Ammon's horn (tissue), 1 donor: ENCODE measurements around the gene OSBP2.

Source experiments
- DNase-seq: peaks from one replicate; pipeline ENCODE4 v3.0.0-alpha.2; 2016; ENCODE audit warnings: low spot score

OSBP2 gene

GRCh38 chr22:30905696-30906341, 211.1 kb downstream of the OSBP2 start:
- no peak for DNase-seq

DNA sequence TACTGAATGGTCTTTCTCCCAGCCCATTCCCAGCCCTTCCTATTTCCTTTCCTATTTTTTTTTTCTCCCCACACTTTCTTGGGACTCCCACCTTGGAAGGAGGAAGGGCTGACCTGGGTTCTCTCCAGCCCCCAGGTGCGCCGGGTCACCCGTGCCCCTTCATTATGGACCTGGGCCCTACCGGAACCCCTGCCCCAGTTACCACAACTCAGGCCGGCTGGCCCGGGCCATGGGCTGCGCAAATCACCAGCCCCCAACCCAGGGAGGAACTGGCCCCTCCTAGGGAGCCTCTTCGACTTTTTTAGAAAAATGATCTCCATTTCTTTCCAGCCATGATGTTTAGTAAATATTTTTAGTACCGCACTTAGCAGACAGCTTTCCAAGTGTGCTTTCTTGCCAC, 211.7 kb downstream of the OSBP2 start:
- DNase-seq, result no peak

- no peak for DNase-seq
Measured at GRCh38 chr22:30906946-30907345, 212.3 kb downstream of the OSBP2 start.

DNA sequence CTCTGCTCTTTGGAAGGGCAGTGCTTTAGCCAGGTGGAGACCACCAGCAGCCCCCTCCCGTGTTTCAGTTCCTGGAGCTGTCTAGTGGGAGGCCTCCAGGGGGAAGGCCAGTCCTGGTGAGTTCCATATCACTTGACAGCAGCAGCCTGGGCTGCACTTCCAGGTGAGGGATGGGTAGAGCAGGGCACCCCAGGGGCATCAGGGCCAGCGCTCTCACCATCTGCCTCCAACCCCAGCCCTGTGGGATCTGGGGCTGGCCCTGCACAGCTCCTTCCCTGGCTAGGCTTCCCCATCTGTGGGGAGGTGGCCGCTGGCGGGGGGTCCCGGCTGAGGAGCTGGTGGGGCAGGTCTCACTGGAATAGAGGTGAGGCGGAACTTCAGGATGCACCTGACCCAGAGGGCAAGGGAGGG, 213.4 kb downstream of the OSBP2 start:
- no peak for DNase-seq

DNA sequence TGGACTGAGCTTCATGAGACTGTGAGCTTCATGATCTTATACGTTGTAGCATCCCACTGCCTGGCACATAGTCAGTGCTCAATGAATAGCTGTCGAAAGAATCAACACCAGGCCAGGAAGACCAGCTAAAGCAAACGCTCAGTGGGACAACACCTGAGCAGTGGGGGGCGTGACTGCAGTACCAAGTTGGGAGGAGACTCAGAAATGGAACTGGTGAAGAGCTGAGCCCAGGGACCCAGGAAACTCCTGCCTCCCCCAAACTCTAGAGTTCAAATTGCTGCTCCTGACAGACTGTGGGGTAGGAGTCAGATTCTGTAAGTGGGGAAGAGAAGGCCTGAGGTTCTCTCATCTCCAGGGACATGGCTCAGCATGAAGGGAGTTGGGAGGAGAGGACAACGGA, 214.6 kb downstream of the OSBP2 start:
- no peak for DNase-seq

GRCh38 chr22:30910358-30910757, 215.7 kb downstream of the OSBP2 start:
- no peak for DNase-seq

- no peak for DNase-seq
Measured at GRCh38 chr22:30918761-30919160, 224.1 kb downstream of the OSBP2 start.

DNA sequence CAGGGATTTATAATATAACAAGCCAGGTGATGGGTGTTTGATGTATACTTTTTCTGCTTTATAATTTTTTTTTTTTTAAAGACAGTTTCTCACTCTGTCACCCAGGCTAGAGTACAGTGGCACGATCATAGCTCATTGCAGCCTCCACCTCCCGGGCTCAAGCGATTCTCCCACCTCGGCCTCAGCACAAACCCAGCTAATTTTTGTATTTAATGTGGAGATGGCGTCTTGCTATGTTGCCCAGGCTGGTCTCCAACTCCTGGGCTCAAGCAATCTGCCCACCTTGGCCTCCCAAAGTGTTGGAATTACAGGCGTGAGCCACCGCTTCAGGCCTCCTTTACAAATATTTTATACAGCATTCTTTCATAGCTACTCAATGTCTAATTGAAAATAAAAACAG, 225.3 kb downstream of the OSBP2 start:
- DNase-seq, result no peak

- DNase-seq, result peak; percentile 83
Measured at GRCh38 chr22:30920407-30920806, 225.7 kb downstream of the OSBP2 start.

GRCh38 chr22:30921108-30921507, 226.4 kb downstream of the OSBP2 start:
- DNase-seq, result no peak

DNA sequence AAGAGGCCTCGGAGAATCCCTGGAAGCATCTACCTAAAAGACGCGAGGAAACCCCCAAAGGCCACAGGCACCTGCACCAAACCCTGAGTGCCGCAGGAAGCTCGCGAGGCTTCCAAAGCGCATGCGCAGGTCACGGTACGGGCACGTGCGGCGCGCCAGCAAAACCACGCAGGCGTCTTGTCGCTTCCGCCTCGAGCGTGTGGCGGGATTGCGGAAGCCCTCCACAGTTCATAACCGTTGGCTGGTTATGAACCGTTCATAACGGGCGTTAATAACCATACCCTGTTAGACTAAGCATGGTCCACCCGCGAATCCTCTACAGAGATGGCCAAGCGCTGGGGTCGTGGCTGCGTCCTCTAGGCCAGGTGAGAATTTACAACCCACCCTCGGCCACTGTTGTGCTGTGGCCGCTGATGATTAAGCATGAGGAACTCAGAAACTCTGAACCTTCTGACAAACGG, 227.5 kb downstream of the OSBP2 start:
- DNase-seq, result peak; percentile 41

DNA sequence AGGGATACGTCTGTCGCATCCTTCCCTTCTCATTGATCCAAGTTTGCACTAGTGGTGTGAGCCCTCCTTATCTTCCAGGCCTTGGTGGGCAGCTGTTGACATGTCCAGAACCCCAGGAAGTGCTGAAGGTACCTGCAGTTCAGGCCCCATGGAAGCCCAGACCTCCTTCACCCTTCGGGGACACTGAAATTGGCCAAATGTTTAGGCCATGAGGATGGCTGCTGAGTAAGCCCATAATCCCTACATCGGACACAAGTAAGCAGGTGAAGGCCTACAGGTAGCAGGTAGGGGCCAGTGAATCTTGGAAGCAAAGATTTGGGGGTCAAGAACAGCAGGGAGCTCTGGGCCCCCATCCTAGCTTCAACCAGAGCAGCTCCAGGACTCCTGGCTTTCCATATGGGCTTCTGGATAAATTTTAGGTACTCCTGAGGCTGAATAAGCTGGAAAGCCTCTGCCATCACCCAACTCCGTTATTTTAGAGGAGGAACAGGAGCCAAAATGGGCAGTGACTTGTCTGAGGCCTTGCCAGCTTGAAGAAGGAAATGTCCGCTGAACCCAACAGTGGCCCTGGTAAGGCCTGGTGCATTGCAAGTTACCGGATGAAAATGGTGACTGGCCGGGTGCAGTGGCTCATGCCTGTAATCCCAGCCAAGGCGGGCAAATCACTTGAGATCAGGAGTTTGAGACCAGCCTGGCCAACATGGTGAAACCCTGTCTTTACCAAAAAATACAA, 228.7 kb downstream of the OSBP2 start:
- no peak for DNase-seq

GRCh38 chr22:30925667-30926066, 231.0 kb downstream of the OSBP2 start:
- DNase-seq, result no peak

- no peak for DNase-seq
Measured at GRCh38 chr22:30926706-30927105, 232.0 kb downstream of the OSBP2 start.

DNA sequence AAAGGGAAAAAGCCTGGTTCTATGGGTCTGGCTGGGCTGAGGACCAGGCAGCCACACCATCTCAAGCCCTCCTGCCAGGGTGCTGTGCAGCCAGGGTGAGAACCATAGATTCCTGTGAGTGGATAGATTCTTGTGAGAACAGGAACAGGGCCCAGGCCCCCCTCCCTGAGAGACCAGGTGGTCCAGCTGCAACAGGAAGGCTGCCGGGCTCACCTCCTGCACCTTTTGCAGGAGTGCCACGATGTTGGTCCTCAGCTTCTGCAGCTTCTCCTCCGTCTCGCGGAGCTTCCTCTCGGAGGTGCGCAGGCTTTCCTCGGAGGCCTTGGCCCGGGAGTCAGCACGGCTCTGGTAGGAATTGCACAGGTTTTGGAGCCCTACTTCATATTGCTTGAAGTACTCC, 233.1 kb downstream of the OSBP2 start:
- DNase-seq, result no peak

GRCh38 chr22:30928401-30928800, 233.7 kb downstream of the OSBP2 start:
- DNase-seq, result no peak

DNA sequence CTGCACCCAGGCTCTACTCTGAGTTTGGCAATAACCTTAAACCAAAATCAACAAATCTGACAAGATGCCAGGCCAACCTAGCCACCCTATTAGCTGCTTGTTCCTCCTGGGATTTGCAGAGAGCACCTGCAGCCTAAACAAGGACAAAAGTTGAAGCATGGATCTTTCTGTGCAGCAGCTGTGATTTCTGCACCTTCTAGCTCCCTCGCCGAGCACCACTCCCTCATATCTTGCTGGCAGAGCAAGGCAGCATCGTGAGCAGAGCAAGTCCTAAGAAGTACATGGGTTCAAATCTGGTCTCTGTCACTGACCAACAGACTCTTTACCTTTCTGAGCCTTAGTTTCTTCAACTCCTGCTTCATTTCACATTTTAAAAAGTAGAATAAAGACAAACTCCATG, 235.6 kb downstream of the OSBP2 start:
- no peak for DNase-seq

GRCh38 chr22:30931541-30932300, 237.0 kb downstream of the OSBP2 start:
- DNase-seq, result no peak

- no peak for DNase-seq
Measured at GRCh38 chr22:30932661-30933060, 238.0 kb downstream of the OSBP2 start.

- no peak for DNase-seq
Measured at GRCh38 chr22:30933457-30933856, 238.8 kb downstream of the OSBP2 start.

GRCh38 chr22:30934053-30934452, 239.4 kb downstream of the OSBP2 start:
- DNase-seq, result no peak

DNA sequence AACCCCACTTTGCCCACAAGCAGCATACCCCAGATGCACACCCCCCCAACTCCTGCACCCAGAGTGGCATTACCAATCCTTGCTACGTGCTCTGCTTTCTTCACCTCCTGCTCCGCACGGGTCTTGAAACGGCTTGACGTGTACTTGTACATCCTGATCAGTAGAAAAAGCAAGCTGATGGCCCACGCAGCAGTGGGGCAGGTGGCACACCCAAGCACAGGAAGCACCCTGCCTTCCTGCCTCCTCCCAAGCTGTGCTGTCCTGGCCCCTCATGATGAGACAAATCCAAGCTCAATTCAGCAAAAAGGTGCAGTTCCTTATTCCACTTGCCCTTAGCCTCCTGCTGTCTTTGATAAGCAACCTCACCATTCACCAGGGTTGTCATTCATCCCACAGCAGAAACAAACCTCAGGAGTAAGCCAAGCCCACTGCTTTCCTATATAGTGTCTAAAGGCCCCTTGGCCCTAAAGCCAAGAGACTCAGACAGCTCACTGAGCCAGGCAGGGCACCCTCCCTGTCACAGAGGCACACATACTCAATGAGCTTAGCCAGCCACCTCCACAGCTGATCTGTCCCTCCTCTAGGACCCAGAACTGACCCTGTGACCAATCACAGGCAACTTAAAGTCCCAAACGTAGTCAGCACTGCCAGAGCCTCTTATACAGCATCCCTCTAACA, 246.2 kb downstream of the OSBP2 start:
- DNase-seq, result no peak
